Astrocyte (in vitro differentiated cells and primary cell): ENCODE results near the gene RALGAPB. TPM values are rescaled to one million over a fixed set of nuclear protein-coding genes. Genes with fewer than 3 reads are reported as not detected.

ENCODE experiments used
- DNase-seq: peaks from one replicate; pipeline ENCODE4 v3.0.0-alpha.2; 2010; ENCODE audit warnings: low read depth
- FAIRE-seq: peaks from 2 replicates; lab custom pipeline; 2011; peaks lifted over from hg19 to GRCh38; lab: Jason Lieb, UNC
- H2AFZ ChIP-seq: 2 replicates; pipeline ENCODE4 v1.6.0; 2012; ENCODE audit warnings: low read depth, low read length, inconsistent platforms
- H3K27ac ChIP-seq: 2 replicates; pipeline ENCODE4 v1.5.1; 2011; ENCODE audit warnings: low read depth, low read length, inconsistent platforms
- H3K27me3 ChIP-seq: 2 replicates; pipeline ENCODE4 v1.6.0; 2011; ENCODE audit warnings: low read length, inconsistent platforms; ENCODE audit not compliant: insufficient read depth
- H3K36me3 ChIP-seq: 2 replicates; pipeline ENCODE4 v1.5.1; 2011; ENCODE audit warnings: low read length, inconsistent platforms; ENCODE audit not compliant: insufficient read depth
- H3K4me1 ChIP-seq: 2 replicates; pipeline ENCODE4 v1.5.1; 2011; ENCODE audit warnings: low read length, inconsistent platforms; ENCODE audit not compliant: insufficient read depth
- H3K4me2 ChIP-seq: 2 replicates; pipeline ENCODE4 v1.6.0; 2012; ENCODE audit warnings: low read length, inconsistent platforms
- H3K4me3 ChIP-seq: 2 replicates; pipeline ENCODE4 v1.5.1; 2011; ENCODE audit warnings: low read depth, mild to moderate bottlenecking, low read length, inconsistent platforms; ENCODE audit not compliant: insufficient read depth
- H3K79me2 ChIP-seq: 2 replicates; pipeline ENCODE4 v1.6.0; 2012; ENCODE audit warnings: mild to moderate bottlenecking, low read length, inconsistent platforms; ENCODE audit not compliant: insufficient read depth
- H3K9ac ChIP-seq: 2 replicates; pipeline ENCODE4 v1.6.0; 2012; ENCODE audit warnings: mild to moderate bottlenecking, low read length, inconsistent platforms
- H3K9me3 ChIP-seq: 2 replicates; pipeline ENCODE4 v1.5.1; 2012; ENCODE audit warnings: low read depth, mild to moderate bottlenecking, low read length, inconsistent platforms; ENCODE audit not compliant: insufficient read depth
- H4K20me1 ChIP-seq: 2 replicates; pipeline ENCODE4 v1.6.0; 2012; ENCODE audit warnings: low read length, inconsistent platforms; ENCODE audit not compliant: insufficient read depth
- H3K27ac Mint-ChIP-seq: one replicate; pipeline ENCODE4 v1.8.0; 2021; ENCODE audit warnings: mild to moderate bottlenecking, mixed read lengths; ENCODE audit not compliant: unreplicated experiment
- H3K27me3 Mint-ChIP-seq: one replicate; pipeline ENCODE4 v1.8.0; 2021; ENCODE audit warnings: low read depth, mixed read lengths; ENCODE audit not compliant: unreplicated experiment
- H3K36me3 Mint-ChIP-seq: one replicate; pipeline ENCODE4 v1.8.0; 2021; ENCODE audit warnings: low read depth, mixed read lengths; ENCODE audit not compliant: unreplicated experiment
- H3K4me1 Mint-ChIP-seq: one replicate; pipeline ENCODE4 v1.8.0; 2021; ENCODE audit warnings: low read depth, mixed read lengths; ENCODE audit not compliant: unreplicated experiment
- H3K4me3 Mint-ChIP-seq: one replicate; pipeline ENCODE4 v1.8.0; 2021; ENCODE audit warnings: mild to moderate bottlenecking, moderate library complexity, mixed read lengths; ENCODE audit not compliant: unreplicated experiment
- H3K9me3 Mint-ChIP-seq: one replicate; pipeline ENCODE4 v1.8.0; 2021; ENCODE audit warnings: mild to moderate bottlenecking, mixed read lengths; ENCODE audit not compliant: unreplicated experiment
- EZH2 ChIP-seq: IDR thresholded peaks from 2 replicates; pipeline ENCODE4 v1.6.1; 2012; ENCODE audit warnings: mild to moderate bottlenecking, low read length, inconsistent platforms; ENCODE audit not compliant: insufficient read depth
- total RNA-seq: library from RNA; stranded (reverse); gene quantifications from 2 replicates; pipeline ENCODE4 v1.2.1, GENCODE V29; 2021
- TF ChIP-seq, protein P1 (sequence below): IDR thresholded peaks from 2 replicates; pipeline ENCODE4 v1.5.1; 2011; ENCODE audit warnings: low read depth, mild to moderate bottlenecking, inconsistent platforms, low read length, moderate library complexity; ENCODE audit not compliant: insufficient read depth

The RALGAPB gene
- total RNA-seq, 1 donor from 2014 or later, result 40.2 TPM

DNA sequence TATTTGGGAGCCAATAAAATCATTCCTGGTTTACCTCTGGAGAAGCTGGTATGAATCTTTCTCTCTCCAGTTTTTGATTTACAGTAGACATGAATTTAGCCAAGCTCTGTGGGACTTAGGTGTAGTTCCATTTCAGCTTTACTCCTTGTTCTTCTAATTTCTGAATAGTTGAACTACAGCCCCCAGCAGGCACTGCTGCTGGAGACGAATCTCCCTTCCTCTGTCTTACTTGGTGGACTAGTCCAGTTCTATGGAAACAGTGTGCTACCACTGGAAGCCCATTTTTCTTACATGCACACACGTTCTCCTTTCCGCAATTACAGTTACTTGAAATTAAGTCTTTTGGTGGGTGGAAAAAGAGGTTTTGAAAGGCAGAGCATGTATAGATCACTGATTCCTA lies 42.3 kb downstream of the RALGAPB start:
- Mint-ChIP-seq H3K9me3 (no peaks in the 10 kb centered on the region), H3K4me1 (peaks cover 3% of the 10 kb centered on the region), H3K27ac (no peak overlapping the region), H3K36me3 (peaks cover 2% of the 10 kb centered on the region), H3K27me3 (no peaks in the 10 kb centered on the region), H3K4me3 (no peak overlapping the region)
- Histone ChIP-seq H3K27me3 (no peaks in the 10 kb centered on the region), H3K4me2 (no peak overlapping the region), H3K36me3 (peaks cover 30% of the 10 kb centered on the region), H3K9me3 (no peaks in the 10 kb centered on the region), H3K9ac (no peak overlapping the region), H2AFZ (no peak overlapping the region), H3K4me1 (no peaks in the 10 kb centered on the region), H4K20me1 (peaks cover 36% of the 10 kb centered on the region), H3K27ac (no peak overlapping the region), H3K4me3 (no peak overlapping the region), H3K79me2 (peaks cover 10% of the 10 kb centered on the region)
- TF ChIP-seq, protein P1, sequence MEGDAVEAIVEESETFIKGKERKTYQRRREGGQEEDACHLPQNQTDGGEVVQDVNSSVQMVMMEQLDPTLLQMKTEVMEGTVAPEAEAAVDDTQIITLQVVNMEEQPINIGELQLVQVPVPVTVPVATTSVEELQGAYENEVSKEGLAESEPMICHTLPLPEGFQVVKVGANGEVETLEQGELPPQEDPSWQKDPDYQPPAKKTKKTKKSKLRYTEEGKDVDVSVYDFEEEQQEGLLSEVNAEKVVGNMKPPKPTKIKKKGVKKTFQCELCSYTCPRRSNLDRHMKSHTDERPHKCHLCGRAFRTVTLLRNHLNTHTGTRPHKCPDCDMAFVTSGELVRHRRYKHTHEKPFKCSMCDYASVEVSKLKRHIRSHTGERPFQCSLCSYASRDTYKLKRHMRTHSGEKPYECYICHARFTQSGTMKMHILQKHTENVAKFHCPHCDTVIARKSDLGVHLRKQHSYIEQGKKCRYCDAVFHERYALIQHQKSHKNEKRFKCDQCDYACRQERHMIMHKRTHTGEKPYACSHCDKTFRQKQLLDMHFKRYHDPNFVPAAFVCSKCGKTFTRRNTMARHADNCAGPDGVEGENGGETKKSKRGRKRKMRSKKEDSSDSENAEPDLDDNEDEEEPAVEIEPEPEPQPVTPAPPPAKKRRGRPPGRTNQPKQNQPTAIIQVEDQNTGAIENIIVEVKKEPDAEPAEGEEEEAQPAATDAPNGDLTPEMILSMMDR, result no peak
- TF ChIP-seq EZH2, result no peak
- DNase-seq (no peak), FAIRE-seq (no peak)

DNA sequence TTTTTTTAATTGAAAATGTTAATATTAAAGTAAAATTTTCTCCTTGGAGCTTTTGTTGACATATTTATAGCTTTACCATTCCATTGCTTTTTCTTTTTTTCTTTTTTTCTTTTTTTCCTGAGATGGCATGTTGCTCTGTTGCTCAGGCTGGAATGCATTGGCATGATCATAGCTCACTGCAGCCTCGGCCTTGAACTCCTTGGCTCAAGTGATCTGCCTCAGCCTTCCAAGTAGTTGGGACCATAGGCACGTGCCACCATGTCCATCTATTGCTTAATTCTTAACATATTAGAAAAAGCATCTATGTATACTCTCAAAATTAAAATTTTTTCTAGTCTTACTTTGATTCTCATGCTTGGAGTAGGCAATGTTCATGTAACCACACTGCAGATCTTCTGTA lies 43.0 kb downstream of the RALGAPB start:
- Mint-ChIP-seq H3K9me3 (no peaks in the 10 kb centered on the region), H3K4me3 (no peak overlapping the region), H3K27ac (no peak overlapping the region), H3K27me3 (no peaks in the 10 kb centered on the region), H3K36me3 (no peaks in the 10 kb centered on the region), H3K4me1 (peaks cover 3% of the 10 kb centered on the region)
- no peaks in the 10 kb centered on the region for H3K27me3 ChIP-seq
- TF ChIP-seq EZH2, result no peak
- TF ChIP-seq, protein P1, result no peak
- H3K27ac ChIP-seq, result no peak overlapping the region
- H3K36me3 ChIP-seq, result peaks cover 25% of the 10 kb centered on the region
- no peaks in the 10 kb centered on the region for H3K4me1 ChIP-seq
- peaks cover 10% of the 10 kb centered on the region for H3K79me2 ChIP-seq
- peaks cover 36% of the 10 kb centered on the region for H4K20me1 ChIP-seq
- no peak overlapping the region for H3K4me2 ChIP-seq
- H2AFZ ChIP-seq, result no peak overlapping the region
- H3K9ac ChIP-seq, result no peak overlapping the region
- no peaks in the 10 kb centered on the region for H3K9me3 ChIP-seq
- DNase-seq (no peak), FAIRE-seq (no peak)
- no peak overlapping the region for H3K4me3 ChIP-seq

DNA sequence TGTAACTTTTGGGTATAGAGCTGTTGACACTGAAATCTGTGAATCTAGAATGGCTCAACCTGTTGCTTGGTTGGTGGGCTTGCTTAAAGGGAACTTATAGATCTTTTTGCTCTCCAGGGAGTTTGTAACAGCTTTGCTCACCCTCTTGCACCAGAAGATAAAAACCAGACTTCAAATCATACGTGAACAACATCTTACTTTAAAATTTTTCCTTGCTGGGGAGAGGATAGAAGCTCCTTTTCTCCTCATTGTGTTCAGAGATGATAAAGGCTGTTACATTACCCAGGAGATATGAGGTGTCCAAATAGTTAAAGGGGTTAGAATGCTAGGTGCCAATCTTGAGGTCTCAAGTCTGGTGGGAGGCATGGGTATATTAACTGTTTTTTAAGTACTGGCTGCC lies 46.8 kb downstream of the RALGAPB start:
- peaks cover 29% of the 10 kb centered on the region for H3K36me3 ChIP-seq
- H3K79me2 ChIP-seq, result peaks cover 4% of the 10 kb centered on the region
- H3K4me1 ChIP-seq, result no peaks in the 10 kb centered on the region
- Mint-ChIP-seq H3K4me3 (no peak overlapping the region), H3K36me3 (peaks cover 13% of the 10 kb centered on the region), H3K9me3 (no peaks in the 10 kb centered on the region), H3K4me1 (peaks cover 10% of the 10 kb centered on the region), H3K27me3 (no peaks in the 10 kb centered on the region), H3K27ac (no peak overlapping the region)
- no peaks in the 10 kb centered on the region for H3K27me3 ChIP-seq
- peaks cover 23% of the 10 kb centered on the region for H4K20me1 ChIP-seq
- H3K4me3 ChIP-seq, result no peak overlapping the region
- H3K27ac ChIP-seq, result no peak overlapping the region
- FAIRE-seq (no peak), DNase-seq (no peak)
- TF ChIP-seq, protein P1, result no peak
- TF ChIP-seq EZH2, result no peak
- H2AFZ ChIP-seq, result no peak overlapping the region
- H3K9me3 ChIP-seq, result no peaks in the 10 kb centered on the region
- H3K4me2 ChIP-seq, result no peak overlapping the region
- H3K9ac ChIP-seq, result no peak overlapping the region
